LoVo (cell line): Measurements from ENCODE around the gene LSM2.
A peak's percentile ranks its signal among the peaks of the same experiment; 100 is the strongest.
"Not testable (repeated sequence)": the region's sequence is repeated elsewhere in the genome, so short reads cannot be mapped to it uniquely, and the experiment has no call there.

Source experiments
- DNase-seq: peaks from one replicate; pipeline ENCODE4 v3.0.0-alpha.2; 2016; ENCODE audit warnings: low spot score

The LSM2 gene

GRCh38 chr6:31827286-31828079, 20.7 kb upstream of the LSM2 start, which contains the start of gene HSPA1B:
Gene HSPA1B (plus strand): TSS chr6:31827738. CDS start chr6:31827951, 213 bp downstream.
- DNase-seq, result peak; percentile 98

- peak; percentile 85 for DNase-seq
Observed at GRCh38 chr6:31826793-31827285, 20.1 kb upstream of the LSM2 start.

DNA sequence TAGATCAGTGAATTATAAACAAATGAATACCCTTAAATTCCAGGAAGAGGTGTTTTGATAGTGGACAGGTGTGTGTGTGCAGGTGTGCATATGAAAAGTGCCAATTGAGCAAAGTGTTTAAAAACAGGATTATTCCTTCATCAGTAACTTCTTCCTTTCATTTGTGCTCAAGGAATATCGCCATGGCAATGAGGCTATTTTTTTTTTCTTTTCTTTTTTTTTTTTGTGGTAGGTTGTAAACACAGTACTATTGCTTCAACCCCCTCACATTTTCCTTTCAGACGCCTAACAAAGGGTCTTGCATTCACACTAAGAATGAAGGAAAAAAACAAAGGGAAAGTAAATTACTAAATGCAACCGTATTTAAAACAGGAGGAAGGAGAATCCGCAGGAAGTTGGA, 18.8 kb upstream of the LSM2 start:
- DNase-seq, result no peak

DNA sequence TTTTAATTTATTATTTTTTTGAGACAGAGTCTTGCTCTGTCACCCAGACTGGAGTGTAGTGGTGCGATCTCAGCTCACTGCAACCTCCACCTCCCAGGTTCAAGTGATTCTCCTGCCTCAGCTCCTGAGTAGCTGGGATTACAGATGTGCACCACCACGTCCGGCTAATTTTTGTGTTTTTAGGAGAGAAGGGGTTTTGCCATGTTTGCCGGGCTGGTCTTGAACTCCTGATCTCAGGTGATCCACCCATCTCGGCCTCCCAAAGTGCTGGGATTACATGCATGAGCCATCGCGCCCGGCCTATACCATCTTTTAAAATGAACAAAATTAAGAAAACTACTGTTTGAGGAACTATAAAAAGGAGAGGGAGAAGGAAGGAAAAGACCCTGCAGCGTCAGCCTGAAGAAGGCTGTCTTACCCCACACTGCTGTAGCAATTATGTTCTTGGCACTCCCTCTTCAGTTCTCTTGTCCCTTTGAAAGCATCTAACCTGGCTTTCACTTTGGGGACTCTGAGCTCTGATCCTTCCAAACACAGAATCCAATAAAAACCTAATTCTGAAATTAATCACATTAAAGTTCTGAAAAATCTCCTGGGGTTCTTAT, 16.9 kb upstream of the LSM2 start:
- DNase-seq, result not testable (repeated sequence)

GRCh38 chr6:31822036-31822821, 15.5 kb upstream of the LSM2 start:
- peak; percentile 62 for DNase-seq

DNA sequence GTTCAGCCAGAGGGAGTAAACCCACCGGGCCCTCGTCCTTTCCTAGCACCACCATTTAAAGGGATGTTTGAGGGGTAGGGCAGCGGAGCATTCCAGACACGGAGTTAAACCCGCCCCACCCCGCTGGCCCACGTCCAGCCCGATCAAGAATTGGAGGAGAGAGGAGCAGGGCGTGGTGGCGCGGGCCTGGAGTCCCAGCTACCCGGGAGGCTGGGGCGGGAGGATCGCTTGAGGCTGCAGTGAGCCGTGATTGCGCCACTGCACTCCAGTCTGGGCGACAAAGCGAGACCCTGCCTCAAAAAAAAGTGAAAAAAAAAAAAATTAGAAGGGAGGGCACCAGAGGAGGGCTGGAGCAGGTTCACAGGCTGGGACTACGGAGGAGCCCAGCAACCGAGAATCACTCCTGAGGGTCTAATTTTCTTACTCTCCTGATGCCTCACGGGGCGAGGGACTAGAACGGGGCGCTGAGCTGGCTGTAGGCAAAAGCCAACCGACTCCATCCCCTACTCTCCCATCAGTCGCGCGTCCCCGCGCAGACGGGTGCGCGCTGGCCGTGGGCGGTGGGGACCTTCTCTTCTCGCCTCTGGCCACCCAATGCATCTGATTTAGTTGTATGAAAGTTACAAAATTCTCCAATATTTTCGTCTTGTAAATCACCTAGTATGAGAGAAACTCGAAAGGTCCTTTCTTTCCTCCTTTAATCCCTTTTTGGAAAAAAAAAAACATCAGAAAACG, 14.7 kb upstream of the LSM2 start:
- DNase-seq, result no peak

GRCh38 chr6:31820399-31820798, 13.6 kb upstream of the LSM2 start:
- not testable (repeated sequence) for DNase-seq

- no peak for DNase-seq
Observed at GRCh38 chr6:31819871-31820299, 13.1 kb upstream of the LSM2 start.

- not testable (repeated sequence) for DNase-seq
Observed at GRCh38 chr6:31817929-31818511, 11.3 kb upstream of the LSM2 start.

GRCh38 chr6:31817133-31817928, 10.6 kb upstream of the LSM2 start:
- not testable (repeated sequence) for DNase-seq

DNA sequence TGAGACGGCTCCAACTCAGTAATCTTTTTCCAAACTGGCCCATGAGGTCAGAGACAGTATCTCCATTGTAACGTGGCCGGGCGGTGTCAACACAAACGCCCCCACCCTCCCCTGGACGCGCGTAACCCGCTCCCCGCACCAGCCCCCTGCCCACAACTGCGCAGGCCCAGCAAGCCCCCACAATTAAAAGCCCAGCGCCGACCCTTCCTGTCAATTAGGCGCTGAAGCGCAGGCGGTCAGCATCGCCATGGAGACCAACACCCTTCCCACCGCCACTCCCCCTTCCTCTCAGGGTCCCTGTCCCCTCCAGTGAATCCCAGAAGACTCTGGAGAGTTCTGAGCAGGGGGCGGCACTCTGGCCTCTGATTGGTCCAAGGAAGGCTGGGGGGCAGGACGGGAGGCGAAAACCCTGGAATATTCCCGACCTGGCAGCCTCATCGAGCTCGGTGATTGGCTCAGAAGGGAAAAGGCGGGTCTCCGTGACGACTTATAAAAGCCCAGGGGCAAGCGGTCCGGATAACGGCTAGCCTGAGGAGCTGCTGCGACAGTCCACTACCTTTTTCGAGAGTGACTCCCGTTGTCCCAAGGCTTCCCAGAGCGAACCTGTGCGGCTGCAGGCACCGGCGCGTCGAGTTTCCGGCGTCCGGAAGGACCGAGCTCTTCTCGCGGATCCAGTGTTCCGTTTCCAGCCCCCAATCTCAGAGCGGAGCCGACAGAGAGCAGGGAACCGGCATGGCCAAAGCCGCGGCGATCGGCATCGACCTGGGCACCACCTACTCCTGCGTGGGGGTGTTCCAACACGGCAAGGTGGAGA, 8.5 kb upstream of the LSM2 start, which contains the start of the genes HSPA1A and HSPA1L:
TSS of gene HSPA1A (plus strand) at position 519 of the 814 bp plus-strand sequence. CDS start at position 733, 214 bp downstream.
TSS of gene HSPA1L (minus strand) at position 259 of the 814 bp plus-strand sequence. CDS start 3,311 bp downstream, outside the sequence.
- no peak for DNase-seq

DNA sequence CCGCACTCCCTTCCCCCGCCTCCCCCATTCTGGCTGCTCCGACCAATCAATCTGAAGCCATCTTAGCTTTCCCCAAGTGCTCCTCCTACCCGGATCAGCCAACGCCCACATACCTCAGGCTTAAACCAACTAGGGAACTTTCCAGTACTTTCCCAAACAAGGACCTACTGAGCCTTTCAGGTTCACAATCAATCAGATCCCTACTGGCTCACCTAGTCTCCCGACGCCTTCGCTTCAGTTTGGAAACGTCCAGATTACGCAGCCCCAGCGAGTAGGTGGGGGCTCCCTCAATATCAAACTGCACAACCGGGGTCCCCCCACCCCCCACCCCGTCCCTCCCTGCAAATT, 7.9 kb upstream of the LSM2 start:
- peak; percentile 83 for DNase-seq

- DNase-seq, result no peak
Observed at GRCh38 chr6:31813465-31813849, 6.7 kb upstream of the LSM2 start.

- DNase-seq, result no peak
Observed at GRCh38 chr6:31811645-31812044, 4.9 kb upstream of the LSM2 start.

- DNase-seq, result not testable (repeated sequence)
Observed at GRCh38 chr6:31808599-31808998, 1.8 kb upstream of the LSM2 start.

DNA sequence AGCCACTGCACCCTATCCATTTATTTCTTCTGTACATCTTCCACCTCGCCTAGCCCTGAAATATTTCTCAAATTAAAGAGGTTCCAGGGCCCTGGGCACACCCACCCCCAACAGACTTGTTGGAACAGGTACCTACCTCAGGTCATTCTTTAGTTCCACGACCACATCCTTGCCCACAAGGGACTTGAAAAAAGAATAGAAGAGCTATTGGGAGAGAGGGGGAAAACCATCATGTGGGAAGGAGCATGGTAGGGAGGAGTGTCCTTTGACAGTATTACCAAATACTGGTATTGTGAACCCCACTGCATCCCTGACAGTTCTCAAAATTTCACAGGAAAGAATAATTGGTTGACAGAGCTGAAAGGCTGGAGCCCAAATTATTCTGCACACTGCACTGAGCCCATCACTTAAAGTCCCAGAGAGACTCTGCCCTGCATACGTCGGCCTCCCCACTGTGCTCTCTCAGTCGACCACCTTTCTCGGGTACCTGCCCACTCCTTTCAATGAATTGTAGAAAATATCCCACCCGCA, 762 bp downstream of the LSM2 start:
- no peak for DNase-seq

GRCh38 chr6:31801031-31801927, 5.5 kb downstream of the LSM2 start:
- DNase-seq, result not testable (repeated sequence)

DNA sequence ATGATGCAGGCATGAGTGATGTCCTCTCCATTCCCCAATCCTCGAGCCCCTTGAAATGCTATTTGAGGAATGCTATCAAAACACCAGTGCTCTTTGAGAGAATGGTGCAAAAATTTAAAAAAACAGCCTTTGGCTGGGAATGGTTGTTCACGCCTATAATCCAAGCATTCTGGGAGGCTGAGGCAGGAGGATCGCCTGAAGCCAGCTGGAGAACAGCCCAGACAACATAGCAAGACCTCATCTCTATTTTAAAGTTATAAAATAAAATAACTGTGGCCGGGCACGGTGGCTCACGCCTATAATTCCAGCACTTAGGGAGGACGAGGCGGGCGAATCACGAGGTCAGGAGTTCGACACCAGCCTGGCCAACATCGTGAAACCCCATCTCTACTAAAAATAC, 7.0 kb downstream of the LSM2 start:
- no peak for DNase-seq
